CD4-positive, alpha-beta T cell treated with Interleukin-6 for 4 hours (primary cell): Measurements from ENCODE around the gene CYP4B1.

Experiments used
- DNase-seq: peaks from one replicate; pipeline ENCODE4 v3.0.0-alpha.2; 2020; ENCODE audit warnings: mixed read lengths

Gene CYP4B1

GRCh38 chr1:46797696-46798470 lies 963 bp upstream of the CYP4B1 start:
- no peak for DNase-seq

- no peak for DNase-seq
Measured at GRCh38 chr1:46800742-46801141, 1.9 kb downstream of the CYP4B1 start.

GRCh38 chr1:46801323-46802055 lies 2.6 kb downstream of the CYP4B1 start:
- DNase-seq, result no peak

- no peak for DNase-seq
Measured at GRCh38 chr1:46802081-46802480, 3.2 kb downstream of the CYP4B1 start.

GRCh38 chr1:46802901-46803574 lies 4.2 kb downstream of the CYP4B1 start:
- DNase-seq, result no peak

- no peak for DNase-seq
Measured at GRCh38 chr1:46804027-46804889, 5.4 kb downstream of the CYP4B1 start.

- DNase-seq, result no peak
Measured at GRCh38 chr1:46804926-46805325, 6.1 kb downstream of the CYP4B1 start.

- DNase-seq, result no peak
Measured at GRCh38 chr1:46805755-46806154, 6.9 kb downstream of the CYP4B1 start.

GRCh38 chr1:46806196-46807020 lies 7.6 kb downstream of the CYP4B1 start:
- no peak for DNase-seq

- no peak for DNase-seq
Measured at GRCh38 chr1:46807046-46807972, 8.5 kb downstream of the CYP4B1 start.

- DNase-seq, result no peak
Measured at GRCh38 chr1:46809071-46809470, 10.2 kb downstream of the CYP4B1 start.

- no peak for DNase-seq
Measured at GRCh38 chr1:46809904-46810303, 11.1 kb downstream of the CYP4B1 start.

GRCh38 chr1:46810596-46810995 lies 11.8 kb downstream of the CYP4B1 start:
- DNase-seq, result no peak

GRCh38 chr1:46811053-46811452 lies 12.2 kb downstream of the CYP4B1 start:
- DNase-seq, result no peak

- no peak for DNase-seq
Measured at GRCh38 chr1:46812065-46812963, 13.5 kb downstream of the CYP4B1 start.

GRCh38 chr1:46812996-46813857 lies 14.4 kb downstream of the CYP4B1 start:
- DNase-seq, result no peak

GRCh38 chr1:46813858-46814396 lies 15.1 kb downstream of the CYP4B1 start:
- no peak for DNase-seq

GRCh38 chr1:46815133-46815532 lies 16.3 kb downstream of the CYP4B1 start:
- DNase-seq, result no peak
